WTC11 (cell line): Measurements from ENCODE around the gene LSM3. TPM values are rescaled to one million over a fixed set of nuclear protein-coding genes. Genes with fewer than 3 reads are reported as not detected.
A peak's percentile ranks its signal among the peaks of the same experiment; 100 is the strongest.

Experiments
- AFF4 ChIP-seq: sonication (generic); formaldehyde crosslinking; IDR thresholded peaks from 2 replicates; pipeline ENCODE4 v1.8.1; 2023; ENCODE audit warnings: mild to moderate bottlenecking, missing genetic modification reagents, borderline replicate concordance
- ATF3 ChIP-seq: sonication (generic); formaldehyde crosslinking; conservative IDR thresholded peaks from 2 replicates; pipeline ENCODE4 v1.8.1; 2022; ENCODE audit warnings: mild to moderate bottlenecking, missing genetic modification reagents
- CREB1 ChIP-seq: sonication (generic); formaldehyde crosslinking; IDR thresholded peaks from 2 replicates; pipeline ENCODE4 v1.8.0; 2023; ENCODE audit warnings: mild to moderate bottlenecking, missing genetic modification reagents
- ETV6 ChIP-seq: sonication (generic); formaldehyde crosslinking; IDR thresholded peaks from 2 replicates; pipeline ENCODE4 v1.8.1; 2022; ENCODE audit warnings: mild to moderate bottlenecking, missing genetic modification reagents
- FOXP1 ChIP-seq: sonication (generic); formaldehyde crosslinking; IDR thresholded peaks from 2 replicates; pipeline ENCODE4 v1.8.0; 2022; ENCODE audit warnings: missing genetic modification reagents, mild to moderate bottlenecking, moderate library complexity, borderline replicate concordance
- IRF2 ChIP-seq: sonication (generic); formaldehyde crosslinking; IDR thresholded peaks from 2 replicates; pipeline ENCODE4 v1.8.0; 2022; ENCODE audit warnings: low read depth, missing genetic modification reagents, borderline replicate concordance
- JUN ChIP-seq: sonication (generic); formaldehyde crosslinking; IDR thresholded peaks from 2 replicates; pipeline ENCODE4 v1.8.0; 2023; ENCODE audit warnings: mild to moderate bottlenecking, missing genetic modification reagents
- NFYB ChIP-seq: sonication (generic); formaldehyde crosslinking; conservative IDR thresholded peaks from 2 replicates; pipeline ENCODE4 v1.8.0; 2022; ENCODE audit warnings: low read depth, missing genetic modification reagents
- NR2C2 ChIP-seq: sonication (generic); formaldehyde crosslinking; IDR thresholded peaks from 2 replicates; pipeline ENCODE4 v1.8.0; 2022; ENCODE audit warnings: mild to moderate bottlenecking, missing genetic modification reagents
- PRDM15 ChIP-seq: sonication (generic); formaldehyde crosslinking; IDR thresholded peaks from 2 replicates; pipeline ENCODE4 v1.8.0; 2022; ENCODE audit warnings: missing genetic modification reagents
- SP1 ChIP-seq: sonication (generic); formaldehyde crosslinking; conservative IDR thresholded peaks from 2 replicates; pipeline ENCODE4 v1.8.1; 2022; ENCODE audit warnings: missing genetic modification reagents
- TEAD4 ChIP-seq: sonication (generic); formaldehyde crosslinking; IDR thresholded peaks from 2 replicates; pipeline ENCODE4 v1.8.0; 2022; ENCODE audit warnings: mild to moderate bottlenecking, missing genetic modification reagents
- ZNF121 ChIP-seq: sonication (generic); formaldehyde crosslinking; IDR thresholded peaks from 2 replicates; pipeline ENCODE4 v1.8.0; 2023; ENCODE audit warnings: missing genetic modification reagents
- ZNF396 ChIP-seq: fragments of 250-450 bp; sonication (Bioruptor Pico); IDR thresholded peaks from 2 replicates; pipeline ENCODE4 v1.8.0; 2021; ENCODE audit warnings: mild to moderate bottlenecking, moderate library complexity, borderline replicate concordance
- ZNF416 ChIP-seq: fragments of 250-450 bp; sonication (Bioruptor Pico); IDR thresholded peaks from 2 replicates; pipeline ENCODE4 v1.9.0; 2021; ENCODE audit warnings: mild to moderate bottlenecking, inconsistent platforms
- ZNF423 ChIP-seq: fragments of 250-450 bp; sonication (Bioruptor Pico); IDR thresholded peaks from 2 replicates; pipeline ENCODE4 v2.1.2; 2022; ENCODE audit warnings: mild to moderate bottlenecking, moderate library complexity
- ZNF425 ChIP-seq: fragments of 250-450 bp; sonication (Bioruptor Pico); conservative IDR thresholded peaks from 2 replicates; pipeline ENCODE4 v1.9.0; 2021; ENCODE audit warnings: mild to moderate bottlenecking
- total RNA-seq: library from RNA; stranded (reverse); gene quantifications from 3 replicates; pipeline ENCODE4 v1.2.3, GENCODE V29; 2021
- TF ChIP-seq, protein P1 (sequence below): sonication (generic); formaldehyde crosslinking; IDR thresholded peaks from 2 replicates; pipeline ENCODE4 v1.8.0; 2022; ENCODE audit warnings: mild to moderate bottlenecking, missing genetic modification reagents
- TF ChIP-seq, protein P2 (sequence below): sonication (generic); formaldehyde crosslinking; IDR thresholded peaks from 2 replicates; pipeline ENCODE4 v1.8.1; 2022; ENCODE audit warnings: mild to moderate bottlenecking, missing genetic modification reagents, moderate library complexity, borderline replicate concordance
- TF ChIP-seq, protein P3 (sequence below): sonication (generic); formaldehyde crosslinking; IDR thresholded peaks from 2 replicates; pipeline ENCODE4 v1.8.1; 2023; ENCODE audit warnings: mild to moderate bottlenecking, missing genetic modification reagents, moderate library complexity
- TF ChIP-seq, protein P4 (sequence below): sonication (generic); formaldehyde crosslinking; IDR thresholded peaks from 2 replicates; pipeline ENCODE4 v1.8.1; 2022; ENCODE audit warnings: mild to moderate bottlenecking, moderate library complexity, missing genetic modification reagents
- TF ChIP-seq, protein P5 (sequence below): sonication (generic); formaldehyde crosslinking; IDR thresholded peaks from 2 replicates; pipeline ENCODE4 v1.8.0; 2023; ENCODE audit warnings: missing genetic modification reagents

Gene LSM3
- total RNA-seq, 1 experiment from 2014 or later: 21.4 TPM

DNA sequence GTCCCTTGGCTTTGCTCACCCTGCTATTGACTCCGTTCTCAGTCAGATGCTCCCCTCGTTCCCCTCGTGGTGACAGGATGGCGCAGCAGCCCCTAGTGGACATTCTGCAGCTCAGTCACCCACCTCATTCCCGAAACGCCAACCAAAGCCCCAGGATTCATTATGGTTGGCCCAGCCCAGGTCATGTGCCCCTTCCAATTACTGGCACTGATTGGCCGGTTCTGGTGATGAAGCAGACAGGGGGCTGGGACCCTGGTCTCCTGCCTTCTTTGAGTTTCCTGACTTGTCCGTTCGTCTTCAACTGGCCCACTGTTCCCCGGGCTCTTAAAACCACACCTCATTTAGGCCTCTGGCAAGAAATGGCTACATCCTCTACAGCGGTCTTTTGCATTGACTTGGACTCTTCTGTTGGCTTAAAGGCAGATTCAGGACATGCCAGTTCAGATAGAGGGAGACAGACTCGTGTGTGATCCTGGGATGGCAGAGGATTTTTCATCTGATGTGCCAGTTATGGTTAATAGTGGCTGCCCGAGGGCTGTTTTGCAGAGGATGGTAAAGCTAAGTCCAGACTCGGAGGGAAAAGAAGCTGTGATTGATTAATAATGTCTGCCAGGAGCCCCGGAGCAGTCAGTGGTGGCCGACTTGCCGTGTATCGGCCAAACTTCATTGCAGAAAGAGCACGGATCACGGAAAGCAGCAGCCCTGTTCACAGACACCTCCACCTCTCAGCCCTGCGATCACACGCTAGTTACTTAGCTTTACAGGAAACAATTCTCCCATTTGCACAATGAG, 37.8 kb downstream of the LSM3 start (continued):
- TF ChIP-seq IRF2: no peak
- no peak for TF ChIP-seq ZNF416 (CRISPR knock-in tag)
- no peak for TF ChIP-seq ZNF121 (CRISPR knock-in tag)
- TF ChIP-seq, protein P1, sequence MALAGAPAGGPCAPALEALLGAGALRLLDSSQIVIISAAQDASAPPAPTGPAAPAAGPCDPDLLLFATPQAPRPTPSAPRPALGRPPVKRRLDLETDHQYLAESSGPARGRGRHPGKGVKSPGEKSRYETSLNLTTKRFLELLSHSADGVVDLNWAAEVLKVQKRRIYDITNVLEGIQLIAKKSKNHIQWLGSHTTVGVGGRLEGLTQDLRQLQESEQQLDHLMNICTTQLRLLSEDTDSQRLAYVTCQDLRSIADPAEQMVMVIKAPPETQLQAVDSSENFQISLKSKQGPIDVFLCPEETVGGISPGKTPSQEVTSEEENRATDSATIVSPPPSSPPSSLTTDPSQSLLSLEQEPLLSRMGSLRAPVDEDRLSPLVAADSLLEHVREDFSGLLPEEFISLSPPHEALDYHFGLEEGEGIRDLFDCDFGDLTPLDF (CRISPR knock-in tag): no peak
- TF ChIP-seq JUN (CRISPR knock-in tag): no peak
- TF ChIP-seq, protein P2, sequence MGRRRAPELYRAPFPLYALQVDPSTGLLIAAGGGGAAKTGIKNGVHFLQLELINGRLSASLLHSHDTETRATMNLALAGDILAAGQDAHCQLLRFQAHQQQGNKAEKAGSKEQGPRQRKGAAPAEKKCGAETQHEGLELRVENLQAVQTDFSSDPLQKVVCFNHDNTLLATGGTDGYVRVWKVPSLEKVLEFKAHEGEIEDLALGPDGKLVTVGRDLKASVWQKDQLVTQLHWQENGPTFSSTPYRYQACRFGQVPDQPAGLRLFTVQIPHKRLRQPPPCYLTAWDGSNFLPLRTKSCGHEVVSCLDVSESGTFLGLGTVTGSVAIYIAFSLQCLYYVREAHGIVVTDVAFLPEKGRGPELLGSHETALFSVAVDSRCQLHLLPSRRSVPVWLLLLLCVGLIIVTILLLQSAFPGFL: no peak
- no peak for TF ChIP-seq ZNF396 (CRISPR knock-in tag)
- TF ChIP-seq CREB1 (CRISPR knock-in tag): no peak
- peak; percentile 29; the same call in 1 of the 2 replicates for TF ChIP-seq PRDM15
- no peak for TF ChIP-seq ZNF423
- TF ChIP-seq, protein P3, sequence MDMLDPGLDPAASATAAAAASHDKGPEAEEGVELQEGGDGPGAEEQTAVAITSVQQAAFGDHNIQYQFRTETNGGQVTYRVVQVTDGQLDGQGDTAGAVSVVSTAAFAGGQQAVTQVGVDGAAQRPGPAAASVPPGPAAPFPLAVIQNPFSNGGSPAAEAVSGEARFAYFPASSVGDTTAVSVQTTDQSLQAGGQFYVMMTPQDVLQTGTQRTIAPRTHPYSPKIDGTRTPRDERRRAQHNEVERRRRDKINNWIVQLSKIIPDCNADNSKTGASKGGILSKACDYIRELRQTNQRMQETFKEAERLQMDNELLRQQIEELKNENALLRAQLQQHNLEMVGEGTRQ: peak; percentile 97
- TF ChIP-seq NFYB (CRISPR knock-in tag): peak; percentile 61
- TF ChIP-seq, protein P4, sequence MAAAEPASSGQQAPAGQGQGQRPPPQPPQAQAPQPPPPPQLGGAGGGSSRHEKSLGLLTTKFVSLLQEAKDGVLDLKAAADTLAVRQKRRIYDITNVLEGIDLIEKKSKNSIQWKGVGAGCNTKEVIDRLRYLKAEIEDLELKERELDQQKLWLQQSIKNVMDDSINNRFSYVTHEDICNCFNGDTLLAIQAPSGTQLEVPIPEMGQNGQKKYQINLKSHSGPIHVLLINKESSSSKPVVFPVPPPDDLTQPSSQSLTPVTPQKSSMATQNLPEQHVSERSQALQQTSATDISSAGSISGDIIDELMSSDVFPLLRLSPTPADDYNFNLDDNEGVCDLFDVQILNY (CRISPR knock-in tag): no peak
- TF ChIP-seq ZNF425 (CRISPR knock-in tag): no peak
- no peak for TF ChIP-seq SP1 (CRISPR knock-in tag)
- TF ChIP-seq, protein P5, sequence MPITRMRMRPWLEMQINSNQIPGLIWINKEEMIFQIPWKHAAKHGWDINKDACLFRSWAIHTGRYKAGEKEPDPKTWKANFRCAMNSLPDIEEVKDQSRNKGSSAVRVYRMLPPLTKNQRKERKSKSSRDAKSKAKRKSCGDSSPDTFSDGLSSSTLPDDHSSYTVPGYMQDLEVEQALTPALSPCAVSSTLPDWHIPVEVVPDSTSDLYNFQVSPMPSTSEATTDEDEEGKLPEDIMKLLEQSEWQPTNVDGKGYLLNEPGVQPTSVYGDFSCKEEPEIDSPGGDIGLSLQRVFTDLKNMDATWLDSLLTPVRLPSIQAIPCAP (CRISPR knock-in tag): no peak
- TF ChIP-seq ATF3 (CRISPR knock-in tag): no peak
- no peak for TF ChIP-seq NR2C2 (CRISPR knock-in tag)
- no peak for TF ChIP-seq FOXP1 (CRISPR knock-in tag)
- no peak for TF ChIP-seq TEAD4
- TF ChIP-seq ETV6: peak; percentile 86
- TF ChIP-seq AFF4 (CRISPR knock-in tag): no peak
